ENCODE data around the gene AOPEP. TPM values are rescaled to one million over a fixed set of nuclear protein-coding genes. Genes with fewer than 3 reads are reported as not detected.

The AOPEP gene
- total RNA-seq, 4 donors from 2014 or later, result 252 to 375 (median 312) TPM

GRCh38 chr9:94705162-94705702 is 21.3 kb upstream of the AOPEP start:
- 26 to 59% methylated on average over 6 to 7 of the region's 7 CpGs for WGBS, 2 donors (ENCODE audit: low coverage in 1 of 2)
- TF ChIP-seq POLR2A (IDR thresholded peaks at IDR 0.05), result no peak
- no peak for TF ChIP-seq EP300 (IDR thresholded peaks at IDR 0.05)
- no peak for TF ChIP-seq CTCF (IDR thresholded peaks at IDR 0.05)
- TF ChIP-seq POLR2AphosphoS5 (IDR thresholded peaks at IDR 0.05), result no peak
- no peaks in the 10 kb centered on the region for H3K4me1 ChIP-seq
- no peak overlapping the region for H3K27ac ChIP-seq
- no peak for ATAC-seq
- H3K36me3 ChIP-seq, result no peaks in the 10 kb centered on the region
- H3K27me3 ChIP-seq, result no peaks in the 10 kb centered on the region
- no peak overlapping the region for H3K4me3 ChIP-seq
- H3K9me3 ChIP-seq, result no peaks in the 10 kb centered on the region

- H3K27me3 ChIP-seq, result no peaks in the 10 kb centered on the region
- TF ChIP-seq POLR2AphosphoS5 (IDR thresholded peaks at IDR 0.05) (no peak), EP300 (IDR thresholded peaks at IDR 0.05) (no peak), CTCF (IDR thresholded peaks at IDR 0.05) (no peak), POLR2A (IDR thresholded peaks at IDR 0.05) (no peak)
- no peak overlapping the region for H3K4me3 ChIP-seq
- no peaks in the 10 kb centered on the region for H3K36me3 ChIP-seq
- H3K27ac ChIP-seq, result no peak overlapping the region
- H3K4me1 ChIP-seq, result no peaks in the 10 kb centered on the region
- no peaks in the 10 kb centered on the region for H3K9me3 ChIP-seq
- no peak for ATAC-seq
- 87 to 90% methylated on average over 3 to 5 of the region's 5 CpGs for WGBS, 2 donors (ENCODE audit: low coverage in 1 of 2)
Measured at GRCh38 chr9:94706922-94707321, 19.6 kb upstream of the AOPEP start.

- Histone ChIP-seq H3K9me3 (no peaks in the 10 kb centered on the region), H3K36me3 (no peaks in the 10 kb centered on the region), H3K4me1 (no peaks in the 10 kb centered on the region), H3K4me3 (no peak overlapping the region), H3K27me3 (peaks cover 6% of the 10 kb centered on the region), H3K27ac (no peak overlapping the region)
- WGBS, 2 donors (ENCODE audit: low coverage in 1 of 2), result 71 to 78% methylated on average over 3 to 7 of the region's 7 CpGs
- no peak for TF ChIP-seq CTCF (IDR thresholded peaks at IDR 0.05)
- no peak for ATAC-seq
Measured at GRCh38 chr9:94713436-94714215, 12.9 kb upstream of the AOPEP start.

- TF ChIP-seq CTCF (IDR thresholded peaks at IDR 0.05), result no peak
- no peak for TF ChIP-seq EP300 (IDR thresholded peaks at IDR 0.05)
- no peak for TF ChIP-seq POLR2AphosphoS5 (IDR thresholded peaks at IDR 0.05)
- TF ChIP-seq POLR2A (IDR thresholded peaks at IDR 0.05), result no peak
- no peaks in the 10 kb centered on the region for H3K36me3 ChIP-seq
- no peak overlapping the region for H3K4me3 ChIP-seq
- no peak overlapping the region for H3K27ac ChIP-seq
- WGBS, 2 donors (ENCODE audit: low coverage in 1 of 2), result 67 to 68% methylated on average over 4 of the region's 4 CpGs
- H3K9me3 ChIP-seq, result no peaks in the 10 kb centered on the region
- H3K4me1 ChIP-seq, result no peaks in the 10 kb centered on the region
- no peak for ATAC-seq
- H3K27me3 ChIP-seq, result peaks cover 6% of the 10 kb centered on the region
Measured at GRCh38 chr9:94714494-94714893, 12.0 kb upstream of the AOPEP start.

GRCh38 chr9:94717761-94718160 is 8.7 kb upstream of the AOPEP start:
- Histone ChIP-seq H3K4me3 (no peak overlapping the region), H3K27me3 (peaks cover under 1% of the 10 kb centered on the region), H3K36me3 (no peaks in the 10 kb centered on the region), H3K4me1 (no peaks in the 10 kb centered on the region), H3K27ac (no peak overlapping the region), H3K9me3 (no peaks in the 10 kb centered on the region)
- TF ChIP-seq EP300 (IDR thresholded peaks at IDR 0.05), result no peak
- TF ChIP-seq CTCF (IDR thresholded peaks at IDR 0.05), result no peak
- no peak for TF ChIP-seq POLR2A (IDR thresholded peaks at IDR 0.05)
- TF ChIP-seq POLR2AphosphoS5 (IDR thresholded peaks at IDR 0.05), result no peak
- ATAC-seq, result no peak
- WGBS, 2 donors (ENCODE audit: low coverage in 1 of 2), result 56% methylated on average over 2 to 3 of the region's 3 CpGs

Data from gastroesophageal sphincter (tissue), 4 donors.